ENCODE measurements around the gene YAF2. TPM values are rescaled to one million over a fixed set of nuclear protein-coding genes. Genes with fewer than 3 reads are reported as not detected.

YAF2 gene
- total RNA-seq, 4 donors from 2014 or later: 22.7 to 55.4 (median 24.5) TPM

GRCh38 chr12:42262271-42262670 lies 24.2 kb upstream of the YAF2 start:
- H3K27me3 ChIP-seq: no peaks in the 10 kb centered on the region
- no peak overlapping the region for H3K4me3 ChIP-seq
- WGBS, 2 donors (ENCODE audit: low coverage in 1 of 2): 73 to 88% methylated on average over 2 of the region's 2 CpGs
- intact Hi-C loops (cut with DNase I; ENCODE audit: low total_unique reads): no loop called here
- TF ChIP-seq POLR2A (IDR thresholded peaks at IDR 0.05) (no peak), EP300 (IDR thresholded peaks at IDR 0.05; ENCODE audit: low read depth) (no peak)
- TF ChIP-seq, protein P1, sequence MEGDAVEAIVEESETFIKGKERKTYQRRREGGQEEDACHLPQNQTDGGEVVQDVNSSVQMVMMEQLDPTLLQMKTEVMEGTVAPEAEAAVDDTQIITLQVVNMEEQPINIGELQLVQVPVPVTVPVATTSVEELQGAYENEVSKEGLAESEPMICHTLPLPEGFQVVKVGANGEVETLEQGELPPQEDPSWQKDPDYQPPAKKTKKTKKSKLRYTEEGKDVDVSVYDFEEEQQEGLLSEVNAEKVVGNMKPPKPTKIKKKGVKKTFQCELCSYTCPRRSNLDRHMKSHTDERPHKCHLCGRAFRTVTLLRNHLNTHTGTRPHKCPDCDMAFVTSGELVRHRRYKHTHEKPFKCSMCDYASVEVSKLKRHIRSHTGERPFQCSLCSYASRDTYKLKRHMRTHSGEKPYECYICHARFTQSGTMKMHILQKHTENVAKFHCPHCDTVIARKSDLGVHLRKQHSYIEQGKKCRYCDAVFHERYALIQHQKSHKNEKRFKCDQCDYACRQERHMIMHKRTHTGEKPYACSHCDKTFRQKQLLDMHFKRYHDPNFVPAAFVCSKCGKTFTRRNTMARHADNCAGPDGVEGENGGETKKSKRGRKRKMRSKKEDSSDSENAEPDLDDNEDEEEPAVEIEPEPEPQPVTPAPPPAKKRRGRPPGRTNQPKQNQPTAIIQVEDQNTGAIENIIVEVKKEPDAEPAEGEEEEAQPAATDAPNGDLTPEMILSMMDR (IDR thresholded peaks at IDR 0.05): no peak
- no peaks in the 10 kb centered on the region for H3K9me3 ChIP-seq
- DNase-seq: no peak
- H3K4me1 ChIP-seq: no peaks in the 10 kb centered on the region
- no peaks in the 10 kb centered on the region for H3K36me3 ChIP-seq
- no peak overlapping the region for H3K27ac ChIP-seq
- in situ Hi-C loops (cut with MboI; ENCODE audit: low pct_ligation_motif_present in 1 of 4, low pct_unique_long_range_greater_than_20kb in 1 of 4, low sequenced_read_pairs in 3 of 4): no loop called here

DNA sequence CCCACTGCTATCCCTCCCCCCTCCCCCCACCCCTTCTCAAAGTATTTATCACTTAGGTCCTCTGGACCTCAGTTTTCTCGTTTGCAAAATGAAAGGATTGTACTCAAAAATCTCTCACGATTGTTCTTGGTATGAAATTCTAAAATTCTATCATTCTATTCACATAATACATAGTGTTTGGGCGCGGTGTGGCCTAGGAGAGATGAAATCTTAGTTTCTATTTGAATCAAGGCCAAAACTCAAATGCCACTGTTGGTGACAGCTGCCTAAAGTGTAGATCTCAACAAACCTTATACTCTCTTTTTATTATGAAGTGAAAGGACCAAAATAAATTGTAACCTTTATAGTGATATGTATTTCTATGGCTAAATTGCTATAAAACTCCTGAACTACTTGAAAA lies 23.7 kb upstream of the YAF2 start:
- in situ Hi-C loops (cut with MboI; ENCODE audit: low pct_ligation_motif_present in 1 of 4, low pct_unique_long_range_greater_than_20kb in 1 of 4, low sequenced_read_pairs in 3 of 4): no loop called here
- intact Hi-C loops (cut with DNase I; ENCODE audit: low total_unique reads): no loop called here
- no peak overlapping the region for H3K27ac ChIP-seq
- no peaks in the 10 kb centered on the region for H3K9me3 ChIP-seq
- no peaks in the 10 kb centered on the region for H3K27me3 ChIP-seq
- H3K4me1 ChIP-seq: no peaks in the 10 kb centered on the region
- no peak for DNase-seq
- no peak overlapping the region for H3K4me3 ChIP-seq
- WGBS, 2 donors (ENCODE audit: low coverage in 1 of 2): 64 to 82% methylated on average over 3 to 4 of the region's 4 CpGs
- no peaks in the 10 kb centered on the region for H3K36me3 ChIP-seq
- no peak for TF ChIP-seq POLR2A (IDR thresholded peaks at IDR 0.05)
- no peak for TF ChIP-seq EP300 (IDR thresholded peaks at IDR 0.05; ENCODE audit: low read depth)
- TF ChIP-seq, protein P1 (IDR thresholded peaks at IDR 0.05): no peak
- no peak for TF ChIP-seq POLR2AphosphoS5 (IDR thresholded peaks at IDR 0.05)

DNA sequence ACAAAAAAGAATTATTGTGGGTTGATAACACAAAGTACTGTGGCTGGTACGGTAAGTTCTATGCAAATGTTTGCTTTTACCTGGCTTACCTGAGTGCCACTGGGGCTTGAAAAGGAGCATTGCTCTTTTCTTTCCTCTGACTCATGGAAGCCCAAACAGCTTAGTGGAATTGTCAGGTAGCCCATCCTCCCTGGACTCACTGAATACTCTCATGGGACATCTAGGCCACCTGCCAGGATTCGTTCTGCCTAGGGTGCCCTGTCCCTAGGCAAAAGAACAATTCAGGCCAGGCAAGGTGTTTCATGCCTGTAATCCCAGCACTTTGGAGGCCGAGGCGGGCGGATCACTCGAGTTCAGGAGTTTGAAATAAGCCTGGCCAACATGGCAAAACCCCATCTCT lies 22.5 kb upstream of the YAF2 start:
- TF ChIP-seq, protein P1 (IDR thresholded peaks at IDR 0.05): no peak
- TF ChIP-seq POLR2A (IDR thresholded peaks at IDR 0.05): no peak
- no peak for TF ChIP-seq POLR2AphosphoS5 (IDR thresholded peaks at IDR 0.05)
- TF ChIP-seq EP300 (IDR thresholded peaks at IDR 0.05; ENCODE audit: low read depth): no peak
- Histone ChIP-seq H3K27ac (no peak overlapping the region), H3K9me3 (no peaks in the 10 kb centered on the region), H3K4me3 (no peak overlapping the region), H3K4me1 (no peaks in the 10 kb centered on the region), H3K36me3 (no peaks in the 10 kb centered on the region), H3K27me3 (no peaks in the 10 kb centered on the region)
- intact Hi-C loops (cut with DNase I; ENCODE audit: low total_unique reads) (no loop called here), in situ Hi-C loops (cut with MboI; ENCODE audit: low pct_ligation_motif_present in 1 of 4, low pct_unique_long_range_greater_than_20kb in 1 of 4, low sequenced_read_pairs in 3 of 4) (no loop called here)
- WGBS, 2 donors (ENCODE audit: low coverage in 1 of 2): 81% methylated on average over 6 of the region's 6 CpGs; no CpG with 5 or more reads in 1 of the 2 donors
- DNase-seq: no peak

- DNase-seq: no peak
- no peaks in the 10 kb centered on the region for H3K4me1 ChIP-seq
- intact Hi-C loops (cut with DNase I; ENCODE audit: low total_unique reads) (no loop called here), in situ Hi-C loops (cut with MboI; ENCODE audit: low pct_ligation_motif_present in 1 of 4, low pct_unique_long_range_greater_than_20kb in 1 of 4, low sequenced_read_pairs in 3 of 4) (no loop called here)
- H3K9me3 ChIP-seq: no peaks in the 10 kb centered on the region
- H3K27me3 ChIP-seq: no peaks in the 10 kb centered on the region
- no peak overlapping the region for H3K4me3 ChIP-seq
- no peak overlapping the region for H3K27ac ChIP-seq
- TF ChIP-seq EP300 (IDR thresholded peaks at IDR 0.05; ENCODE audit: low read depth) (no peak), POLR2A (IDR thresholded peaks at IDR 0.05) (no peak), POLR2AphosphoS5 (IDR thresholded peaks at IDR 0.05) (no peak)
- TF ChIP-seq, protein P1 (IDR thresholded peaks at IDR 0.05): no peak
- WGBS, 2 donors (ENCODE audit: low coverage in 1 of 2): 89 to 93% methylated on average over 4 of the region's 4 CpGs
- no peaks in the 10 kb centered on the region for H3K36me3 ChIP-seq
Measured at GRCh38 chr12:42259699-42260098, 21.7 kb upstream of the YAF2 start.

All from transverse colon (tissue), 4 donors.